COR-L47 (cell line): ENCODE results near the gene NAE1.
"Not testable (repeated sequence)": the region's sequence is repeated elsewhere in the genome, so short reads cannot be mapped to it uniquely, and the experiment has no call there.

Experiments used
- DNase-seq: peaks from one replicate; lab custom pipeline; 2025; lab: John Stamatoyannopoulos, UW

The NAE1 gene

GRCh38 chr16:66802159-66802558 is 28.6 kb downstream of the NAE1 start:
- no peak for DNase-seq

GRCh38 chr16:66801320-66802105 is 29.3 kb downstream of the NAE1 start, which contains the start of gene TERB1:
Gene TERB1 (minus strand): TSS chr16:66801584. CDS start chr16:66796798, 4,786 bp downstream.
- no peak for DNase-seq

GRCh38 chr16:66800856-66801255 is 29.9 kb downstream of the NAE1 start:
- DNase-seq, result no peak

GRCh38 chr16:66798161-66798560 is 32.6 kb downstream of the NAE1 start:
- no peak for DNase-seq

GRCh38 chr16:66793984-66794383 is 36.8 kb downstream of the NAE1 start:
- DNase-seq, result not testable (repeated sequence)

- DNase-seq, result no peak
Observed at GRCh38 chr16:66790130-66790733, 40.5 kb downstream of the NAE1 start.

GRCh38 chr16:66787427-66787826 is 43.3 kb downstream of the NAE1 start:
- no peak for DNase-seq

- no peak for DNase-seq
Observed at GRCh38 chr16:66786551-66786950, 44.2 kb downstream of the NAE1 start.

GRCh38 chr16:66776457-66776856 is 54.3 kb downstream of the NAE1 start:
- DNase-seq, result no peak

- no peak for DNase-seq
Observed at GRCh38 chr16:66774981-66775380, 55.8 kb downstream of the NAE1 start.

GRCh38 chr16:66758086-66758485 is 72.7 kb downstream of the NAE1 start:
- DNase-seq, result no peak

- DNase-seq, result no peak
Observed at GRCh38 chr16:66754819-66755218, 76.0 kb downstream of the NAE1 start.

GRCh38 chr16:66754211-66754610 is 76.6 kb downstream of the NAE1 start:
- DNase-seq, result no peak

GRCh38 chr16:66752958-66753357 is 77.8 kb downstream of the NAE1 start:
- no peak for DNase-seq
